Measurements from ENCODE around the gene CHN1.
A peak's percentile ranks its signal among the peaks of the same experiment; 100 is the strongest.

CHN1 gene

GRCh38 chr2:174952607-174953006 is 52.6 kb downstream of the CHN1 start:
- no peak for TF ChIP-seq CTCF (conservative IDR thresholded peaks at IDR 0.05; ENCODE audit: low read length)
- DNase-seq (ENCODE audit: low read depth), result peak; percentile 67
- no peak overlapping the region for H3K4me3 ChIP-seq (ENCODE audit: low read length)

- no peak for TF ChIP-seq CTCF (conservative IDR thresholded peaks at IDR 0.05; ENCODE audit: low read length)
- H3K4me3 ChIP-seq (ENCODE audit: low read length), result no peak overlapping the region
- DNase-seq (ENCODE audit: low read depth), result peak; percentile 76
Observed at GRCh38 chr2:174951745-174952144, 53.4 kb downstream of the CHN1 start.

- no peak for DNase-seq (ENCODE audit: low read depth)
- TF ChIP-seq CTCF (conservative IDR thresholded peaks at IDR 0.05; ENCODE audit: low read length), result no peak
- no peak overlapping the region for H3K4me3 ChIP-seq (ENCODE audit: low read length)
Observed at GRCh38 chr2:174949988-174950687, 55.0 kb downstream of the CHN1 start.

GRCh38 chr2:174945601-174946260 is 59.5 kb downstream of the CHN1 start:
- TF ChIP-seq CTCF (conservative IDR thresholded peaks at IDR 0.05; ENCODE audit: low read length), result no peak
- DNase-seq (ENCODE audit: low read depth), result no peak

GRCh38 chr2:174939046-174939445 is 66.1 kb downstream of the CHN1 start:
- TF ChIP-seq CTCF (conservative IDR thresholded peaks at IDR 0.05; ENCODE audit: low read length), result no peak
- H3K4me3 ChIP-seq (ENCODE audit: low read length), result no peak overlapping the region
- DNase-seq (ENCODE audit: low read depth), result peak; percentile 62

More at GRCh38 chr2:174945601-174946260, 59.5 kb downstream of the CHN1 start:
- no peak overlapping the region for H3K4me3 ChIP-seq (ENCODE audit: low read length)

GRCh38 chr2:174931724-174932123 is 73.5 kb downstream of the CHN1 start:
- peak; percentile 62 for DNase-seq (ENCODE audit: low read depth)
- no peak overlapping the region for H3K4me3 ChIP-seq (ENCODE audit: low read length)
- no peak for TF ChIP-seq CTCF (conservative IDR thresholded peaks at IDR 0.05; ENCODE audit: low read length)

GRCh38 chr2:174929786-174930185 is 75.4 kb downstream of the CHN1 start:
- TF ChIP-seq CTCF (conservative IDR thresholded peaks at IDR 0.05; ENCODE audit: low read length), result no peak
- no peak overlapping the region for H3K4me3 ChIP-seq (ENCODE audit: low read length)
- DNase-seq (ENCODE audit: low read depth), result no peak
